HG03571 (cell line): Measurements from ENCODE around the gene SLC25A24.
A peak's percentile ranks its signal among the peaks of the same experiment; 100 is the strongest.
"Not testable (repeated sequence)": the region's sequence is repeated elsewhere in the genome, so short reads cannot be mapped to it uniquely, and the experiment has no call there.

ENCODE experiments used
- ATAC-seq: cut with Tn5 transposase; IDR thresholded peaks from one replicate; pipeline ENCODE4 v1.9.1; 2021; ENCODE audit not compliant: unreplicated experiment

Gene SLC25A24

GRCh38 chr1:108199781-108200686 lies at the start of gene SLC25A24:
Gene SLC25A24, minus strand, starts transcription at chr1:108200343. Its CDS starts 205 bp downstream, at chr1:108200138.
- peak; percentile 93 for ATAC-seq

GRCh38 chr1:108243976-108244375 lies 43.8 kb upstream of the SLC25A24 start, which contains the start of gene NBPF4:
Gene NBPF4, minus strand, starts transcription at chr1:108244076. Its CDS starts 315 bp downstream, at chr1:108243761.
- not testable (repeated sequence) for ATAC-seq

DNA sequence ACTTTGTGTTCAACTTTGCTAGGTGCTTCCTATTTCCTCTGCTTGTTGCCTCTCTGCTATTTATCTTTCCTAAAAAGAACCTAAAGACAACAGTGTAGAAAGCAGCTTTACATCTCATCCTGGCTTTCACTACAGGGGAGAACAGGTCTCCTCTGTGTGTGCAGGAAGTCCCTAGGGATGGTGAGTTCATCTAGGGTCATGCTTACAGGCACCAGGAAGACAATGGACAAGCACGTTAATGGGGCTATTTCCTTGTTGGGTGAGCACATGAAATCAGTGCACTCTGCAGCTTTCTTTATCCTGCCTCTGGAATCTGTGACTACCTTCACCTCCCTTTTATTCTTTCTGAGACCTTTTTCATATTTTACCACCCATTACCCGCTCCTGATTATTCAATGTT lies 39.3 kb upstream of the SLC25A24 start:
- not testable (repeated sequence) for ATAC-seq

GRCh38 chr1:108235308-108235707 lies 35.2 kb upstream of the SLC25A24 start:
- ATAC-seq, result not testable (repeated sequence)

GRCh38 chr1:108232183-108232582 lies 32.0 kb upstream of the SLC25A24 start:
- not testable (repeated sequence) for ATAC-seq

DNA sequence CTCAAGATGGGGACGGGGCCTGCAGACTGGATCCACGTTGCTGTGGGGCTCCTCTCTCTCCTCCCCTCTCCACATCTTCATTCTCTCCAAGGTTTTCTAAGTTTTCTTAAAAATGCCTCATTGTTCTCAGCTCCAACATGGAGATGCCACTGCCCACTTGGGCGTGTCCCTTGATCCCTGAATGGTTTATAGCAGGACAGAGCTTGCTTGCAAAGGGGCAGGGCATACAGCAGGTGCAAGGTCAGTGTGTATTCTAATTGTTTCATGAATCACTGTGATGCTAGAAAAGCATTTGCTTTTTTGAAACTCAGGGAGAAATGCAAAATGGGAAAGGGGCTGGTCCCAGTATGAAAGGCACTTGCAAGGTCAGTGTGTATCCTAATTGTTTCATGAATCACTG lies 29.8 kb upstream of the SLC25A24 start:
- ATAC-seq, result not testable (repeated sequence)

- not testable (repeated sequence) for ATAC-seq
These were observed 27.6 kb upstream of the SLC25A24 start for GRCh38 chr1:108227772-108228171.

GRCh38 chr1:108226855-108227254 lies 26.7 kb upstream of the SLC25A24 start:
- ATAC-seq, result not testable (repeated sequence)

- not testable (repeated sequence) for ATAC-seq
These were observed 23.1 kb upstream of the SLC25A24 start for GRCh38 chr1:108223226-108223625.

DNA sequence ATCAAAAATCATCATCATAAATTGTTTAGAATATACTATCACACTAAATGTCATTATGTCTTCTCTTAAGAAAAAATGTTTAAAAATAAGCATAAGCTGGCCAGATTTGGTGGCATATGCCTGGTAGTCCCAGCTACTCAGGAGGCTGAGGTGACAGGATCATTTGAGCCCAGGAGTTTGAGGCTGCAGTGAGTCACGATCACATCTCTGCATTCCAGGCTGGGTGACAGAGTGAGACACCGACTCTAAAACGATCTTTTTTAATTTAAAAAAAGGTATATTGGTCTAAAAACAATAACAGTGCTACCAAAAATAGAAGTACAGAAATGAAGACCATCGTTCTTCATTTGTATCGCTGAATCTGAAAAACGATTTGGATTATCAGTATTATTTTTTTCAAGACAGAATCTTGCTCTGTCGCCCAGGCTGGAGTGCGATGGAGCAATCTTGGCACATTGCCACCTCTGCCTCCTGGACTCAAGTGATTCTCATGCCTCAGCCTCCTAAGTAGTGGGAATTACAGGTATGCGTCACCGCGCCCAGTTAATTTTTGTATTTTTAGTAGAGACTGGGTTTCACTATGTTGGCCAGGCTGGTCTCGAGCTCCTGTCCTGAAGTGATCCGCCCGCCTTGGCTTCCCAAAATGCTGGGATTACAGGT lies 17.5 kb upstream of the SLC25A24 start:
- ATAC-seq, result not testable (repeated sequence)

DNA sequence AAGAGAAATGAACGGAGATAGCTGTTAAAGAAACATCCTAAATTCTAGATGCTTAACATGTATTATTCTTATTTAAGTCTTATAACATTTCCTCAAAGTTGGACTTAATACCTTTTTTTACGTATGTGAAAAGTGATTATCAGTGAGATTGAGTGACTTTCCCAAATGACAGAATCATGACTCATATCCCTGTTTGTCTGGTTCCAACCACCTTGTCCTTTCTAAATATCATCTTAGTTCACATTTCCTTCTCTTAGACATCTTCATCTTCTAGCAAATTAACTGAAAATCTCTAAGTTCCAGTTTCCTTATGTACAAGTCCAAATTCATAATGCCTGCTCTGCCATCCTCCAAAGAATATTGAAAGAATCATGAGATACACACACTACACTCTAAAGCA lies 16.9 kb upstream of the SLC25A24 start:
- ATAC-seq, result not testable (repeated sequence)

GRCh38 chr1:108216028-108216890 lies 16.1 kb upstream of the SLC25A24 start:
- ATAC-seq, result not testable (repeated sequence)

DNA sequence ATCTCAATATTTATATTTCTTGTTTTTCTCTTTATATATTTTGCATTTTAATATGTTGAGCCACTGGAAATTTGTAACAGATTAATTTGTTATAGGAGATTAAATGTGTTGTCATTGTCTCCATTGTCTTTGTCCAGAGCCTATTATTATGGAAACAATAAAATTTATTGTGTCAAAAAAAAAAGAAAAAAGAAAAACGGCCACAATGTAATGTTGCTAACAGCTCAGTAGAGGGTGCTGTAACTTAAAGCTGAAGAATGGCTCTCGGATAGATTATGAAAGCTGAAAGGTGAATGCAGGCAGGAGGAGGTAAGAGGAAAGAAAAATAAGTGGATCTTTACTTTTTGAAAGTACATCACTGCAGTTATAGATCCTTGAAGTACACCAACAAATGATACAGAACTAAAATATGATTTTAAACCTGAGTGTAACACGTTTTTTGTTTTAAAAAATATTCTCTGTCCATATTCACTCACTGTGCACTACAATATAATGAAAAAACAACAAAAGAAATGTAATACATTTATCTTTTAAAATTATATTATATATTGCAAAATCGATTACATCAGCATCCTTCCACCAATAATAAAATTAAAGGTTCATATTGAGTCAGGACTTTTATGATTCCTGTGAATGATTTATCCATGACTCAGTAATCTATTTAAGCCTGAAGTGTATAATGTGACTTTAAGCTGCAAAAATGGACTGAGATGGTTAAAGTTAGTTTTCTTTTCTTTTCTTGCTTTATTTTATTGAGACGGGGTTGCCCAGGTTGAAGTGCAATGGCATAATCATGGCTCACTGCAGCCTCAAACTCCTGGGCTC lies 14.7 kb upstream of the SLC25A24 start:
- not testable (repeated sequence) for ATAC-seq

GRCh38 chr1:108211014-108211413 lies 10.9 kb upstream of the SLC25A24 start:
- no peak for ATAC-seq

DNA sequence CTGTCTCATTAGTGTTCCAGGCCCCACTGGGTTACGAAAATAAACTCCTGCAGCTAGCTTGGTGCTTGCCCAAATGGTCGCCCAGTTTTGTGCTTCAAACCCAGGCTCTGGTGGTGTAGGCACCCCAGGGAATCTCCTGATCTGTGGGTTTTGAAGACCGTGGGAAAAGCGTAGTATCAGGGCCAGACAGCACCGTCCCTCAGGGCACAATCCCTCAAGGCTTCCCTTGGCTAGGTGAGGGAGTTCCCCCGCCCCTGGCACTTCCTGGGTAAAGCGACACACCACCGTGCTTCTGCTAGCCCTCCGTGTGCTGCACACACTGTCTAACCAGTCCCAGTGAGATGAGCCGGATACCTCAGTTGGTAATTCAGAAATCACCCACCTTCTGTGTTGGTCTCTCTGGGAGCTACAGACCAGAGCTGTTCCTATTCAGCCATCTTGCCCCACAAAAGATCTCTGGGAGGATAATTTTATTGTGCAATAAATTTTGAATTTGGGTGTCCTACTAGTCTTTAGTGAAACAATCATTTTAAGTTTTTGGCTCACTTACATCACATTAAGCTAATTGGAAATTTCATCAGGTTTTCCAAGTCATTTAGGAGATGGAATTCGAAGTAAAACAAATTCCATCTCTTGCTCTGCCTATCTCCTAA lies 9.4 kb upstream of the SLC25A24 start:
- ATAC-seq, result no peak

GRCh38 chr1:108208724-108209446 lies 8.7 kb upstream of the SLC25A24 start:
- no peak for ATAC-seq

GRCh38 chr1:108203582-108203981 lies 3.4 kb upstream of the SLC25A24 start:
- not testable (repeated sequence) for ATAC-seq

DNA sequence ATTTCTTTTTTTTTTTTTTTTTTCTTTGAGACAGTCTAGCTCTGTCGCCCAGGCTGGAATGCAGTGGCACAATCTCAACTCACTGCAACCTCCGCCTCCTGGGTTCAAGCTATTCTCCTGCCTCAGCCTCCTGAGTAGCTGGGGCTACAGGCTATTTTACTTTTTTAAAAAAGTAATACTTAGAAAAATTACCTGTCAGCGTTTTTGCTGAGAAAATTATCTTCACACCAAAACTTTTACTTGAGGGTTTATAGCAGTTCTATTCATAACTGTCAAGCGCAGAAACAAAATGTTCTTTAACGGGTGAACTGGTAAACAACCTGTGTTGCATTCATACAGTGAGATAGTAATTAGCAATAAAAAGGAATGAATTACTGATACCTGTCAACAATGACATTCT lies 1.5 kb upstream of the SLC25A24 start:
- ATAC-seq, result no peak

DNA sequence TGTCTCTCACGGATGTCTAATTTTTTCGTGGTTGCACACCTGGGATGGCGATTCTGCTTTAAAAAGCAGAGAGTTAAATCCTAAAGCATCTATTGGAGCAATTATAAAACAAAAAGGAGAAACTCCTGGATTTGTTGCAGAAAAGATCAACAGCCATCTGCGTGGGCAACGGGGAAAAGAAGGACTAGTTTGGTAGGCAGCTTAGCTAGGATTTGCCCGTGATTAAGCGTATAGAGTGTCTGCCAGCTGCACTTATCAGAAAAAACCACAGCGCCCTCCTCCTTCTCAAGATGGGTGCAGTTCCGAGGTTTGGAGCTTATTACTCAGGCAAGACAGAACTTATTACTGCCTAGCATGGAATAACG lies 526 bp upstream of the SLC25A24 start:
- no peak for ATAC-seq
